ENCODE results near the gene LILRB1. TPM values are rescaled to one million over a fixed set of nuclear protein-coding genes. Genes with fewer than 3 reads are reported as not detected.

LILRB1 gene
- total RNA-seq, 2 donors from 2014 or later: 2.5 to 4.1 TPM

Small RNA genes lying within 50 kb of the gene (microRNA-seq; reads per million reads assigned to microRNA genes)
- 0 reads per million in 2 donors for gene MIR8061

Other genes with a start within 250 kb of the LILRB1 start
- 1 to 10 TPM in 1 of 2 donors, not detected in 1; 1.1 TPM for gene TTYH1, start 215.0 kb upstream of the LILRB1 start, total RNA-seq
- 100 to 1,000 TPM; 146 to 156 TPM for gene LENG8, start 181.3 kb upstream of the LILRB1 start, total RNA-seq
- 10 to 100 TPM; 16.7 to 17.1 TPM for gene LENG9, start 166.7 kb upstream of the LILRB1 start, total RNA-seq
- 100 to 1,000 TPM; 501 to 569 TPM for gene CDC42EP5, start 157.2 kb upstream of the LILRB1 start, total RNA-seq
- gene LAIR2, start 127.7 kb upstream of the LILRB1 start, total RNA-seq: not detected
- 1 to 10 TPM in 1 of 2 donors, under 1 TPM in 1; 0.55 to 1.1 TPM for gene LILRA2, start 56.7 kb upstream of the LILRB1 start, total RNA-seq
- under 1 TPM in 1 of 2 donors, not detected in 1; 0.61 TPM for gene LILRA1, start 36.9 kb upstream of the LILRB1 start, total RNA-seq
- 1 to 10 TPM; 2.1 to 5.0 TPM for gene LILRB4, start 32.5 kb downstream of the LILRB1 start, total RNA-seq
- not detected for gene KIR3DL3, start 94.0 kb downstream of the LILRB1 start, total RNA-seq
- not detected for gene KIR2DL3, start 108.0 kb downstream of the LILRB1 start, total RNA-seq
- not detected for gene KIR2DL1, start 139.3 kb downstream of the LILRB1 start, total RNA-seq
- under 1 TPM; 0.49 to 0.87 TPM for gene KIR2DL4, start 173.1 kb downstream of the LILRB1 start, total RNA-seq
- not detected for gene KIR3DL1, start 186.0 kb downstream of the LILRB1 start, total RNA-seq
- not detected for gene KIR2DS4, start 202.2 kb downstream of the LILRB1 start, total RNA-seq
- under 1 TPM in 1 of 2 donors, not detected in 1; 0.15 TPM for gene KIR3DL2, start 220.0 kb downstream of the LILRB1 start, total RNA-seq
- not detected for gene FCAR, start 243.8 kb downstream of the LILRB1 start, total RNA-seq